Common myeloid progenitor, CD34-positive (primary cell): ENCODE results near the gene SLX4IP.

ENCODE experiments used
- CTCF ChIA-PET: fragments of 350-600 bp; sonication (Branson Sonifier 250); formaldehyde crosslinking; loops from one replicate; lab custom pipeline; 2021; ENCODE audit warnings: antibody characterized with exemption; lab: Charles Lee
- POLR2A ChIA-PET: fragments of 350-600 bp; sonication (Branson Sonifier 250); formaldehyde crosslinking; loops from one replicate; lab custom pipeline; 2021; ENCODE audit warnings: antibody characterized with exemption; lab: Charles Lee
- DNase-seq, 3 donors: peaks; one replicate each; pipeline versions ENCODE4 v3.0.0 to v3.0.0-alpha.2; 2013
- H3K27ac ChIP-seq, 2 experiments: 1 replicate in 1 of 2; 2 replicates in 1 of 2; pipeline ENCODE4 v1.7.0; 2013; ENCODE audit warnings: inconsistent platforms in 2 of 2, low read length in 2 of 2, mild to moderate bottlenecking in 2 of 2, low read depth in 1 of 2, moderate library complexity in 1 of 2; ENCODE audit not compliant: severe bottlenecking in 2 of 2, insufficient read depth in 1 of 2, poor library complexity in 1 of 2
- H3K27me3 ChIP-seq, 5 experiments: replicated peaks in 2 of 5; 1 replicate in 3 of 5; 2 replicates in 2 of 5; pipeline versions ENCODE4 v1.6.1 to v1.7.0; 2013; ENCODE audit warnings: low read length in 4 of 5, mild to moderate bottlenecking in 2 of 5, moderate library complexity in 2 of 5, inconsistent platforms in 1 of 5; ENCODE audit not compliant: insufficient read depth in 5 of 5, control insufficient read depth in 4 of 5
- H3K36me3 ChIP-seq, 4 experiments: 1 replicate in 2 of 4; 2 replicates in 2 of 4; pipeline versions ENCODE4 v1.6.1 to v1.7.0; 2013; ENCODE audit warnings: low read length in 3 of 4, control low read depth in 1 of 4, mild to moderate bottlenecking in 1 of 4; ENCODE audit not compliant: control insufficient read depth in 4 of 4, insufficient read depth in 4 of 4
- H3K4me1 ChIP-seq, 4 experiments: 1 replicate in 3 of 4; 2 replicates in 1 of 4; pipeline versions ENCODE4 v1.6.1 to v1.7.1; 2013; ENCODE audit warnings: low read length in 3 of 4, mild to moderate bottlenecking in 3 of 4, control low read depth in 1 of 4, inconsistent platforms in 1 of 4, moderate library complexity in 1 of 4; ENCODE audit not compliant: control insufficient read depth in 4 of 4, insufficient read depth in 4 of 4; ENCODE audit errors: control extremely low read depth in 1 of 4
- H3K4me3 ChIP-seq, 7 experiments: 1 replicate in 4 of 7; 2 replicates in 3 of 7; pipeline versions ENCODE4 v1.5.1 to v1.7.0; 2013; ENCODE audit warnings: mild to moderate bottlenecking in 7 of 7, low read length in 6 of 7, moderate library complexity in 6 of 7, inconsistent platforms in 2 of 7, low read depth in 2 of 7, control low read depth in 1 of 7; ENCODE audit not compliant: insufficient read depth in 4 of 7, control insufficient read depth in 1 of 7; ENCODE audit errors: extremely low read depth in 1 of 7
- H3K9me3 ChIP-seq, 5 experiments: 1 replicate in 4 of 5; 2 replicates in 1 of 5; pipeline versions ENCODE4 v1.6.1 to v1.7.1; 2013; ENCODE audit warnings: low read length in 4 of 5, mild to moderate bottlenecking in 2 of 5, inconsistent platforms in 1 of 5, low read depth in 1 of 5, moderate library complexity in 1 of 5; ENCODE audit not compliant: control insufficient read depth in 4 of 5, insufficient read depth in 2 of 5; ENCODE audit errors: control extremely low read depth in 1 of 5
- WGBS: methylation state at CpG from one replicate; pipeline ENCODE4 v1.1.5; 2013; ENCODE audit not compliant: insufficient coverage; 5-methylcytosine and 5-hydroxymethylcytosine counted together

Gene SLX4IP

DNA sequence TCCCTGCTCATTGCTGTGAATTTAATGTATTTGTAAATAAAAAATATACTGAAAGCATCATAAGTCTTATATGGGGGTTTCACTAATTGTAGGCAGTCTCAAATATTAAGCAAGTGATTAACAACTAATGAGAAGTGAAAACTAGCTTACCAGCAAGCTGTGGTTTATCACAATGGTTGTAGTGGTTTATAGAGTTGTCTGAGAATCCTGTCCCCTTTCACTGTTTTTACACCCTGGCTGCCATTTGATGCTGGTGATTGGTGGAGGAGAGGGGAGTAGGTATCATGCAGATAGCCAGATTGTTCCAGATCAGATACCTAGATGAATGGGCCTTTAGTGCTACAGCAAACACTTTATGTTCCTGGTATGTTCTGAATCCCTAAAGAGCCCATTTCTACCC is 7.1 kb upstream of the SLX4IP start:
- peaks cover 0 to 22% (median 10%) of the 10 kb centered on the region in 4 experiments for H3K4me1 ChIP-seq
- POLR2A ChIA-PET, result no interaction called here
- H3K27me3 ChIP-seq, result no peaks in the 10 kb centered on the region
- no peak overlapping the region for H3K27ac ChIP-seq
- CTCF ChIA-PET, result interaction anchor here (0.7 to 6.6 kb wide), 8 partner anchors 10 to 815 kb away, joined by 3 to 70 read pairs (median 4); no protein-coding TSS in a partner anchor
- H3K9me3 ChIP-seq, result no peaks in the 10 kb centered on the region
- H3K4me3 ChIP-seq, result no peak overlapping the region
- DNase-seq, result no peak
- H3K36me3 ChIP-seq, result peaks cover 2 to 15% (median 3%) of the 10 kb centered on the region in 4 experiments

DNA sequence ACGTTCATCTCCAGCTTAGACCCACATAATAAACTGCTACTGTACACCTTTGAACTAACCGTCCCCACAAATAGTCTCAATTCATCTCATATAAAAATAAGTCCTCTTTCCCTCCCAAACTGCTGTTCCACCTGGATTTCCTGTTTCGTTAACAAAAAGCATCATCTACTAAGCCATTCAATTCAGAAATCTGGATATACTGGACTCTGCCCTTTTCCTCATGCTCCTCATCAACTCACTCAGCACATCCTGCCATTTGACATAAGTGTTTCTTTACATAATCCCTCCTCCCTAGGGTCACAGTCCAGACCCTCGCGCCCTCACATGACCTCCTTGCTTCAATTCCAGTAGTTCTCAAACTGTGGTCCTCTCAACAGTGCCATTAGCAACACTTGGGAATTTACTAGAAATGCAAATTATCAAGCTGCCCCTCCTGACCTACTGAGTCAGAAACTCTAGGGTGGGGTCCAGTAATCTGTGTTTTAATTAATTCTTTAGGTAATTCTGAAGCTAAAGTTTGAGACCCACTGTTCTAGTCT is 5.6 kb upstream of the SLX4IP start:
- ChIA-PET CTCF (interaction anchor here (0.6 to 4.4 kb wide), 7 partner anchors 18 to 451 kb away, joined by 3 to 23 read pairs (median 3); no protein-coding TSS in a partner anchor), POLR2A (no interaction called here)
- H3K27me3 ChIP-seq, result no peaks in the 10 kb centered on the region
- no peak overlapping the region for H3K27ac ChIP-seq
- no peak for DNase-seq
- WGBS, result 81% methylated on average over 3 of the region's 5 CpGs
- H3K36me3 ChIP-seq, result peaks cover 2 to 15% (median 3%) of the 10 kb centered on the region in 4 experiments
- no peak overlapping the region for H3K4me3 ChIP-seq
- no peaks in the 10 kb centered on the region for H3K9me3 ChIP-seq
- peaks cover 0 to 26% (median 17%) of the 10 kb centered on the region in 4 experiments for H3K4me1 ChIP-seq

DNA sequence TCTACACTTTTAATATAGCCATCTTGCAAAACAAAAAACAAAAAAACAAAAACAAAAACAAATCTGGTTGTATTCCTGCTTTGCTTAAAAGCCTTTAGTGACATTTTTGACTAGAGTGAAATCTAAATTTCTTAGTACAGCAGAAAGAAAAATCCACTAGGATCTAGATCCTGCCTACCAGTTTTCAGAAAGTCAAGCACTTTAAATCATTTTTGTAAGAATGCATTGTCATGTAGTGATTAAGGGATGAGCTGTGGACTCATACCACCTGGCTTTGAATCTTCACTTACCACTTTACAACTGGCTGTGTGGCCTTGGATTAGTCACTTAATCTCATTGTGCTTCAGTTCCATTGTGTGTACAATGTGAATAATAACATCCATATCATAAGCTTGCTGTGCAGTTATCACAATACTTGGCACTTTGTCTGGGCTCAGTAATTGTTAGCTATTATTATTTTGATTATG is 5.1 kb upstream of the SLX4IP start:
- Histone ChIP-seq H3K27ac (no peak overlapping the region), H3K4me1 (peaks cover 0 to 28% (median 17%) of the 10 kb centered on the region in 4 experiments), H3K4me3 (no peak overlapping the region), H3K27me3 (no peaks in the 10 kb centered on the region), H3K36me3 (peaks cover 2 to 15% (median 3%) of the 10 kb centered on the region in 4 experiments), H3K9me3 (no peaks in the 10 kb centered on the region)
- ChIA-PET POLR2A (interaction anchor here (0.5 kb wide), 1 partner anchor 194 kb away, joined by 3 read pairs; no protein-coding TSS in a partner anchor), CTCF (interaction anchor here (1.6 to 2.2 kb wide), 4 partner anchors 106 to 451 kb away, joined by 3 to 8 read pairs (median 4); no protein-coding TSS in a partner anchor)
- DNase-seq, result peak in 1 of 3 donors; percentile 22

DNA sequence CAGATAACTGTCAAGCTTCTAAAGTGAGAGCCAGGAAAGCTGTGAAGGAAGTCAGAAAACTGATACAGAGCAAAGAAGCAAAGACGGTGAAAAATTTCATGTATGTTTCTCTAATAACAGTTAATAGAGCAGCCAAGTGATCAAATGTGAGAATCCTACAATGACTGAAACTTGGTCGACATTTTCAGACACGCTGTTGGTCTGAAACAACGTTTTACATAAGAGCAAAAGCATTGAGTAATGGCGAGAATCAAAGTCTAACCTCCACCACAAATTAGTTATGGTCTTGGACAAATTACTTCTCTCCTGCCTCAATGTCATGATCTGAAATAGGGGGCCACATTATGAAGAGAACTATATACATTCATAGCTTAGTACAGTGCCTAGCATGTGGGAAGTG is 4.4 kb upstream of the SLX4IP start:
- 93% methylated on average over 5 of the region's 5 CpGs for WGBS
- Histone ChIP-seq H3K4me3 (no peak overlapping the region), H3K27me3 (no peaks in the 10 kb centered on the region), H3K36me3 (peaks cover 2 to 15% (median 3%) of the 10 kb centered on the region in 4 experiments), H3K9me3 (no peaks in the 10 kb centered on the region), H3K27ac (no peak overlapping the region), H3K4me1 (peaks cover 5 to 33% (median 22%) of the 10 kb centered on the region in 4 experiments)
- CTCF ChIA-PET, result interaction anchor here (1.6 to 2.2 kb wide), 4 partner anchors 106 to 452 kb away, joined by 3 to 8 read pairs (median 4); no protein-coding TSS in a partner anchor
- POLR2A ChIA-PET, result interaction anchor here (0.5 kb wide), 1 partner anchor 195 kb away, joined by 3 read pairs; no protein-coding TSS in a partner anchor
- DNase-seq, result no peak

GRCh38 chr20:10432079-10432478 is 3.0 kb upstream of the SLX4IP start:
- POLR2A ChIA-PET, result no interaction called here
- Histone ChIP-seq H3K4me3 (no peak overlapping the region), H3K9me3 (no peaks in the 10 kb centered on the region), H3K27ac (no peak overlapping the region), H3K4me1 (peaks cover 8 to 45% (median 25%) of the 10 kb centered on the region in 4 experiments), H3K27me3 (no peaks in the 10 kb centered on the region), H3K36me3 (peaks cover 0 to 11% (median under 1%) of the 10 kb centered on the region in 4 experiments)
- DNase-seq, result no peak
- WGBS, result 100% methylated on average over 1 of the region's 1 CpG
- CTCF ChIA-PET, result no interaction called here

GRCh38 chr20:10433014-10433622 is 2.0 kb upstream of the SLX4IP start:
- CTCF ChIA-PET, result interaction anchor here (1.1 to 1.2 kb wide), 2 partner anchors 41 to 455 kb away, joined by 3 to 5 read pairs; no protein-coding TSS in a partner anchor
- Histone ChIP-seq H3K27me3 (no peaks in the 10 kb centered on the region), H3K4me1 (peaks cover 8 to 47% (median 25%) of the 10 kb centered on the region in 4 experiments), H3K27ac (peak overlapping the region in 1 of 2 experiments; percentile 97), H3K36me3 (peaks cover 0 to 11% (median 0%) of the 10 kb centered on the region in 4 experiments), H3K9me3 (no peaks in the 10 kb centered on the region), H3K4me3 (peak overlapping the region; percentile 62 to 94 (median 87))
- POLR2A ChIA-PET, result interaction anchor here (2.3 kb wide), 1 partner anchor 19 kb away, joined by 13 read pairs; no protein-coding TSS in a partner anchor
- no peak for DNase-seq
- WGBS, result 60% methylated on average over 30 of the region's 30 CpGs
